ENCODE measurements around the gene RIOK3.

- TF ChIP-seq OSR1 (CRISPR knock-in tag; IDR thresholded peaks at IDR 0.05), result no peak
- TF ChIP-seq PATZ1 (CRISPR knock-in tag; IDR thresholded peaks at IDR 0.05; ENCODE audit: borderline replicate concordance), result no peak
- TF ChIP-seq ESRRG (CRISPR knock-in tag; IDR thresholded peaks at IDR 0.05), result no peak
- no peak for TF ChIP-seq ARNTL (CRISPR knock-in tag; IDR thresholded peaks at IDR 0.05; ENCODE audit: borderline replicate concordance, low read depth)
- no peak for TF ChIP-seq RARB (CRISPR knock-in tag; IDR thresholded peaks at IDR 0.05)
- TF ChIP-seq CREB5 (CRISPR knock-in tag; IDR thresholded peaks at IDR 0.05; ENCODE audit: low read depth), result no peak
Observed at GRCh38 chr18:23424616-23425015, 28.5 kb upstream of the RIOK3 start.
